GM23248 (cell line): Measurements from ENCODE around the gene BMS1.

Experiments used
- EZH2 ChIP-seq: fragments of 200-600 bp; sonication (generic); IDR thresholded peaks from 2 replicates; pipeline ENCODE4 v1.6.1; 2018; ENCODE audit warnings: antibody characterized with exemption, mild to moderate bottlenecking; ENCODE audit not compliant: insufficient read depth, poor library complexity, severe bottlenecking
- EZH2phosphoT487 ChIP-seq: fragments of 200-600 bp; sonication (generic); IDR thresholded peaks from 2 replicates; pipeline ENCODE4 v1.6.1; 2018; ENCODE audit warnings: antibody characterized with exemption, moderate library complexity, mild to moderate bottlenecking, low read depth; ENCODE audit not compliant: insufficient read depth

- TF ChIP-seq EZH2phosphoT487 (no peak), EZH2 (peak; percentile 72)
These were observed 29.0 kb upstream of the BMS1 start for GRCh38 chr10:42753507-42754154.
